UCSD-AML1 (cell line): ENCODE data around the gene E2F1.
"Not testable (repeated sequence)": the region's sequence is repeated elsewhere in the genome, so short reads cannot be mapped to it uniquely, and the experiment has no call there.

Experiments
- DNase-seq: peaks from one replicate; lab custom pipeline; 2025; ENCODE audit not compliant: unreplicated experiment; lab: John Stamatoyannopoulos, UW

E2F1 gene

DNA sequence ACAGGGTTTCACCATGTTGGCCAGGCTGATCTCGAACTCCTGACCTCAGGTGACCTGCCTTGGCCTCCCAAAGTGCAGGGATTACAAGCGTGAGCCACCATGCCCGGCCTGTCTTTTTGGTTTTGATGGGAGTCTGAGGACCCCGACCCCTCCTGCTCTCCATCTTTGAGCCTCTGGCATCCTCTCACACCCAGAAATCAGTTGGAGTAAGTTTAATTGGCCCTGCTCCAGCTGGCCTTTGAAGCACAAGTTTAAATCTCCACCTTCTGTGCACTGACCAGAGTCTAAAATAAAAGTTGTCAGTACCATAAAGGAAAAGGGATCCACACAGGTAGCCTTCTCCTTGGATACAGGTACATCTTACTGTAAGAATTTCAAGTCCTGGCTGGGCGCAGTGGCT is 40.0 kb downstream of the E2F1 start:
- no peak for DNase-seq

DNA sequence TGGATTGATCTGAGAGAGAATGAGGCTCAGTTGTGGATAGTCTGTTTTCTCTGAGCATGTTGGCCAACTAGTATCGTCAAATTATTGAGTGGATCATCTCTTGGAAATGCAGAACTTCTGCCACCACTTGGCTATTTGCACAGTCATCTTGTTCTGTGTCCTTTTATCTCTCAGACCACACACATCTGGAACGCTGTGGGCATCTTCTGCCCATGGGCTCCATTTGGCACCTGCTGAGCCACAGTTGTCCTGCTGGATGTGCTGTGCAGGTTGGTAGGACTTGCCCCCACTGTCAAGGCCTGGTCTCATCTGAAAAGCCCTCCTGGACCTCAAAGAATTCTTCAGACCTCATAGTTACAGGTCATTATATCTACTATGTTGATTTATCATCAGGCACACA is 40.8 kb downstream of the E2F1 start:
- DNase-seq: no peak

DNA sequence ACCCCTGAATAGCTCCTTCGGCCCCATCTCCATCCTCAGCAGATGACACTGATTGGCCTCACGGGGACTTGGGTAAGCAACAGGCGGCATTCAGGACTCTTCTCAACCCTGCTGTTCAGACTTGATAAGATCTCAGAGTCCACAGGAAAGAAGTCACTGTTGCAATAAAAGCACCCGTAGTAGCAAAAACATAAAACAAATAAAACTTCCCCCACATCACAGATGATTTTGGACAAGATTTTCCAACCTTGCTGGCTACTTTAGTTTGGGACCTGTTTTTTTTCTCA is 41.2 kb downstream of the E2F1 start:
- no peak for DNase-seq

DNA sequence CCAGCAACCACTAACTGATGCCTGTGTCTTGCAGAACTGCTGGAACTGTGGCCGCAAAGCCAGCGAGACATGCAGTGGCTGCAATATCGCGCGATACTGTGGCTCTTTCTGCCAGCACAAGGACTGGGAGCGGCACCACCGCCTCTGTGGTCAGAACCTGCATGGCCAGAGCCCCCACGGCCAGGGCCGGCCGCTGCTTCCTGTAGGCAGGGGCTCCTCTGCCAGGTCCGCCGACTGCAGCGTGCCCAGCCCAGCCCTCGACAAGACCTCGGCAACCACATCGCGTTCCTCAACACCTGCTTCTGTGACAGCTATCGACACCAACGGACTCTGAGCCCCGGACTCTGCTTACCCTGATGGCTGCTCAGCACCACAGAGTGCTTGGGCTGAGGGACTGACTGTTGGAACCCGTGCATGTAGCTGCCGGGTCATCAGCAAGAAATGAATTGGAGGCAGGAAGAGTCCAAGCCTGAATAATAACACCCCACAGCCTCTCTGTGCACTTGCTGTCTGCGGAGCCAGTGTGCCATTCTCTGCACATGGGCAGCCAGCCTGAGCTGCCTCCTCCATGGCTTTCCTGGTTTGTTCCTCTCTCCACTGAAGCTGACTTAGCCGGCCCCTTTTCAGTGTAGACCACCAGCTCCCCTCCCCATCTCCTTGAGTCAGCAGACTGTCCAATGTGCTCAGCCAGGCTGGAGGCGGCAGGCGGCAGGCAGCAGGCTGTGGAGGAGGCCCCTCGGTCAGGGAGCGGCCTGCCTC is 41.7 kb downstream of the E2F1 start:
- DNase-seq: no peak

DNA sequence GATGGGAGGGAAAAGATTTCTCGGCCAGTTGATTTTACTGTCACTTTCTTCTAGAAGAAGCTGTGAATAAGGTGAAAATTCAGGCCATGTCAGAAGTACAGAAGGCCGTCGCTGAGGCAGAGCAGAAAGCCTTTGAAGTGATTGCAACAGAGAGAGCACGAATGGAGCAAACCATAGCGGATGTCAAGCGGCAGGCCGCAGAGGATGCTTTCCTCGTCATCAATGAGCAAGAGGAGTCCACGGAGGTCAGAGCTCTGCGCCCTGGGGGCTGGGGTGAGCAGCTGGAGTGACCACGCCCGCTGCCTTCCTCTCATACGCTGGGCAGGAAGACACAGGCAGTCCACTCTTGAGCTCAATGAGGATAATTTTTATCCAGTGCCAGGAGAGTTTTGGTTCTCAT is 45.9 kb downstream of the E2F1 start:
- DNase-seq: no peak

DNA sequence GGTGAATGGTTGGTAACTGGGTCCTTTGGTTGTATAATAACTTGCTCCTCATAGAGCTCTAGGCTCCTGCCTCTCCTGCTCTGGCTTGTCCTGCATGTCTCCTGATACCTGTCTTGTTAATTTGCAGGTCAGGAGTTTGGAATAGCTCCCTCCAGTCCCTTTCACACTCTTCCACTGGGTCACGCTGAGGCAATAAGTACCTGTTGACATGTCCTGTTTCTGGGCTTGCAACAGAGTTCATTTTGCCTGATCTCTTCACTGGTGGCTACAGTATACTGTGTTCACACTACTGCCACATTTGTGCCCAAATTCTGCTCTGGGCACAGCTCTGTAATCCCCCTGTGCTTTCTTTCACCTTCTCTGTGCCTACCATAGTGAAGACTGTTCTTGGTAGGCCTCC is 49.4 kb downstream of the E2F1 start:
- DNase-seq: no peak

DNA sequence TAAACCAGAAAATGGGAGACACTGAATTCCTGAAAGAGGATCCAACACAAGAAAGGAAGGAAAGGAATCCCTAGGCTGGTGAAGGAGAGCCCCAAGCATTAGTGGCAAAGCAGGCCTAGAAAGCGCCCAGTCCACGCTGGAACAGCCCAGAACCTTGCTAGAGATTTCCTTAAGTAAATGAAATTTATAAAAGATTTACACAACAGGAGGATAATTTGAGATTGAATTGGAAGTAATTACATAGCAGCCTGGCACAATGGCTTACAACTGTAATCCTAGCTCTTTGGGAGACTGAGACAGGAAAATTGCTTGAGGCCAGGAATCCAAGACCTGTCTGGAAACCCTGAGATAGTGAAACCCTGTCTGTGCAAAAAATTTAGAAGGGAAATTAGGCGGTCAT is 50.8 kb downstream of the E2F1 start:
- DNase-seq: no peak

DNA sequence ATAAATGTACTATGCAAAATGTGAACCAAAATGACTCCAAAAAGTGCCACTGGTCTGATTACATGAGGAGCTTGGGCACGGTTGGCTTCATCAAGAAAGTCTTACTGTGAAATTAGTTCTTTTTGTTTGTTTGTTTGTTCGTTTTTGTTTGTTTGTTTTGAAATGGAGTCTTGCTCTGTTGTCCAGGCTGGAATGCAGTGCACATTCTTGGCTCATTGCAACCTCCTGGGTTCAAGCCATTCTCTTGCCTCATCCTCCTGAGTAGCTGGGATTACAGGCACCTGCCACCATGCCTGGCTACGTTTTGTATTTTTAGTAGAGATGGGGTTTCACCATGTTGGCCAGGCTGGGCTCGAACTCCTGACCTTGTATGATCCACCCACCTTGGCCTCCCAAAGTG is 54.3 kb downstream of the E2F1 start:
- DNase-seq: not testable (repeated sequence)

DNA sequence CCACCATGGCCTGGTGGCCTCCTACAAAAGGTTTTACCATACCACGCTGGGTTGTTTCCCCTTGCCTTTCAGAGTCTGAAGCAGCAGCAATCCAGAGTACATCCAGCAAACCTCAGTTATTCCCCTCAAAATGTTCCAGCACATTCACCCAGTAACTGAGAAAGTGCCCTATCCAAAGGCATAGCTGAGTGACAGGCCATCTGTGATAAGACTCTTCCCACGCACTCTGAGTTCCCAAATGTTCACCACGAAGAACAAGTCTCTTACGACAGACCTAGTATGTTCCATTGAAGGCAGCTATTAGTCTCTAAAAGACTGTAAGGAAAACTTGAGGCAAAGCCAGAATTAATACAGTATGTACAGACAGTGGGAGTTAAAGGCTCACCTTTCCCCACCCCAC is 55.7 kb downstream of the E2F1 start:
- no peak for DNase-seq

DNA sequence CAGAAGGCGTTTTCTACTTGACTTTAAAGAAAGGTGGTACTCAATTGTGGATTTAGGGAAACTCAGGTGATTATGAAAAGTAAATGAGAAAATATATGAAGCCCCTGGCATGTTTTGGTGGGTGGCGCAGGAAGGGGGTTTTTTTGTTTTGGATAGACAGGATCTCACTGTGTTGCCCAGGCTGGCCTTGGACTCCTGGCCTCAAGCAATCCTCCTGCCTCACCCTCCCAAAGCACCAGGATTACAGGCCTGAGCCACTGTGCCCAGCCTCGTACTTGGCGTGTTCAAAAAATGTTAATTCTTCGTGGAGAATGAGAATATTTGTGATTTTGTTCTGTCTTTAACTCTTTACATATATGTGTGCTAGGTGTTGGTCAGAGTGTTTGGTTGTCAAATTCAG is 56.2 kb downstream of the E2F1 start:
- DNase-seq: no peak

DNA sequence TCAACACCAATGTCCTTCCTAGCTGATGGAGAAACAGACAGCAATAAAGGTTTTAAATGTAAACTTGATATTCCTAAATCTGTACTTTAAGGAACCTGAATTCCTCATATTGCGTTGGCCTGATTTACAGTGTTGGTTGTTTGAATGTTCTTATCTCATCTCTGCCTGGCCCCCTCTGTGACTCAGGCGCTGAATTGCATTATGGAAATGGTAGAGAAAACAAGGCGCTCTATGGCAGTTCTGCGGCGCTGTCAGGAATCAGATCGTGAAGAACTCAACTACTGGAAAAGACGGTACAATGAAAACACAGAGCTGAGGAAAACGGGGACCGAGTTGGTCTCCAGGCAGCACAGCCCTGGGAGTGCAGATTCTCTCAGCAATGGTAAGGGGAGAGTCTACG is 56.7 kb downstream of the E2F1 start:
- no peak for DNase-seq

DNA sequence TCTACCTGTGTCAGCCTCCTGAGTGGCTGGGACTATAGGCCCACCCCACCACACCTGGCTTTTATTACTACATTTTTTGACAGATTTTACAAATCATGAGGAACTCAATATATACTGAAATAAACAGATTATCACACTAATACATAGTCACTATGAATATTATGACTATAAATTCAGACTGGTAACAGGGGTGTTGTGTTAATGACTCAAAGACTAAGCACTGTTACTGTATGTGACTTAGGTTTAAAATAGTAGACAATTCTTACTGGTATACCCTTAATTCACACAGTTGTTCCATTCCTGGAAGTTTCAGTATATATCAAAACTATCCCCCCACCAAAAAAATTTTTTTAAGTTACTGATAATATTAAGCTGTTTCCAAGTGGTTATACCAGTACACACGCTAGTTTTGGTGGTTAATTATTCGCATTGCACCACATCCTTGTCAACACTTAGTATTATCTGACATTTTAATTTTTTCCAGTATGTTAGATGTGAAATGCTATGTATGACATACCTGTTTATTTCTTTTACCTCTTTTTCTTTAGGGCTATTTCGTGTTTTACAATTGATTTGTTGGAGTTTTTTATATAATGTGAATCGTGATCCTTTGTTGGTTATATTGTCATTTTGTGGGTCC is 58.5 kb downstream of the E2F1 start:
- DNase-seq: no peak

DNA sequence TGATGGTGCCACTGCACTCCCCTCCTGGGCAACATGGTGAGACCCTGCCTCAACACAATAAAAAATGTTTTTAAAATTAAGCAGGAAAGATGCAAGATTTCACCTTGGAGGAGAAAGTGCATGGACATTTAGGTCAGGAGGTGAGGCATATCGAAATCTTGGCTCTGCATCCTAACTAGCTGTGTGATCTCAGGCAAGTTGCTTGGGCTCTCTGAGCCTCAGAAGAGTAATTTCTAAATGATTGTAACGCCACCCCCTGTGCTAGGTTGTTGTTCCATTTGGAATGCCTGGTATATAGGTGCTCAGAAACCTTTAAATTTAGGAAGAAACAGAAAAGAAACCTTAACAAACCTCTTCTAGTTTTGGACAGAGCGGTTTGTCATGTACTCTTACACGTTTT is 60.0 kb downstream of the E2F1 start:
- no peak for DNase-seq
